Kidney glomerular epithelial cell (primary cell): ENCODE data around the gene DAB2.

ENCODE experiments used
- DNase-seq: peaks from one replicate; lab custom pipeline; 2025; lab: John Stamatoyannopoulos, UW

Gene DAB2

GRCh38 chr5:39381376-39381775 is 43.4 kb downstream of the DAB2 start:
- no peak for DNase-seq

GRCh38 chr5:39379693-39380092 is 45.1 kb downstream of the DAB2 start:
- DNase-seq: no peak

GRCh38 chr5:39377613-39378012 is 47.2 kb downstream of the DAB2 start:
- DNase-seq: no peak

GRCh38 chr5:39376293-39376714 is 48.5 kb downstream of the DAB2 start:
- peak; percentile 45 for DNase-seq

GRCh38 chr5:39373791-39374190 is 51.0 kb downstream of the DAB2 start:
- DNase-seq: peak; percentile 28

GRCh38 chr5:39371367-39371635 is 53.5 kb downstream of the DAB2 start:
- no peak for DNase-seq

GRCh38 chr5:39370555-39371366 is 54.0 kb downstream of the DAB2 start:
- DNase-seq: no peak

GRCh38 chr5:39369123-39369815 is 55.5 kb downstream of the DAB2 start:
- DNase-seq: no peak

- DNase-seq: no peak
These were observed 56.7 kb downstream of the DAB2 start for GRCh38 chr5:39368116-39368515.

- no peak for DNase-seq
These were observed 57.1 kb downstream of the DAB2 start for GRCh38 chr5:39367711-39368110.

GRCh38 chr5:39364367-39364766 is 60.4 kb downstream of the DAB2 start, which contains the start of gene C9:
C9 (minus strand) TSS chr5:39364495; CDS start chr5:39364464, 31 bp downstream.
- DNase-seq: no peak

- no peak for DNase-seq
These were observed 61.6 kb downstream of the DAB2 start for GRCh38 chr5:39363217-39363616.

- no peak for DNase-seq
These were observed 62.1 kb downstream of the DAB2 start for GRCh38 chr5:39362646-39363045.

- no peak for DNase-seq
These were observed 63.5 kb downstream of the DAB2 start for GRCh38 chr5:39361306-39361705.

GRCh38 chr5:39360471-39361111 is 64.2 kb downstream of the DAB2 start:
- no peak for DNase-seq

GRCh38 chr5:39356263-39356662 is 68.5 kb downstream of the DAB2 start:
- no peak for DNase-seq

GRCh38 chr5:39355324-39355723 is 69.5 kb downstream of the DAB2 start:
- DNase-seq: no peak

- no peak for DNase-seq
These were observed 70.9 kb downstream of the DAB2 start for GRCh38 chr5:39353717-39354399.

GRCh38 chr5:39352951-39353350 is 71.8 kb downstream of the DAB2 start:
- DNase-seq: no peak

GRCh38 chr5:39352170-39352569 is 72.6 kb downstream of the DAB2 start:
- no peak for DNase-seq

GRCh38 chr5:39349484-39349883 is 75.3 kb downstream of the DAB2 start:
- no peak for DNase-seq

- DNase-seq: no peak
These were observed 82.3 kb downstream of the DAB2 start for GRCh38 chr5:39342460-39342859.

- DNase-seq: no peak
These were observed 82.9 kb downstream of the DAB2 start for GRCh38 chr5:39341896-39342295.
